ENCODE measurements around the gene TACC2. TPM values are rescaled to one million over a fixed set of nuclear protein-coding genes. Genes with fewer than 3 reads are reported as not detected.

Gene TACC2
- total and polyA plus RNA-seq, 2 experiments from 2014 or later, result 75.7 to 98.0 TPM

- peak in 1 of 2 donors; percentile 40 for DNase-seq (ENCODE audit: low read depth in 1 of 2, low spot score in 1 of 2)
- Histone ChIP-seq H3K36me3 (peaks cover 2% of the 10 kb centered on the region), H3K4me3 (no peak overlapping the region), H3K9me3 (ENCODE audit: low read depth) (no peaks in the 10 kb centered on the region), H3K27ac (peak overlapping the region; percentile 92), H3K27me3 (no peaks in the 10 kb centered on the region), H3K4me1 (ENCODE audit: low read depth) (peaks cover 67% of the 10 kb centered on the region)
- no peak for TF ChIP-seq CTCF (IDR thresholded peaks at IDR 0.05; ENCODE audit: low read depth, low read length)
These were observed 150.7 kb downstream of the TACC2 start for GRCh38 chr10:122139627-122140170.

DNA sequence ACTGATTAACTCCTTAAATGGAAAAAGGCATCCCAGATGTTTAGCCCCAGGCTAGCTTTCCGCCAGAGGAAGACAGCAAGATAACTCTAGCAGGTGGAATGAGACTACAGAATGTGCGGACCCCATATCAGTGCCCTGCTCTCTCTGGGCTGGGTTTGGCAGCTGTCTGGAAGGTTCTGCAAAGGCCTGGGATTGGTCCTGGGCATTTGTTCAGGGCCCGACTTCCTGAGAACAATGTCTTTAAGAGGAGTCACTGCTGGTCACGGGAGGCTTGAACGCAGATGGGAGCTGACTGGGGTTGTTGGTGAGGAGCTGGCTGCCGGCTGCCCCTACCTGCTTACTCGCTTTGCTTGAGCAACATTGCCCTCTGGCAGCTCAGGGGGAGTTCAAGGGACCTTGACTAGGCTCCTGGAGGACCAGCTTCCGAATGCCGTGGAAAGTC, 151.5 kb downstream of the TACC2 start:
- Histone ChIP-seq H3K27ac (peak overlapping the region; percentile 92), H3K4me3 (no peak overlapping the region), H3K27me3 (no peaks in the 10 kb centered on the region), H3K4me1 (ENCODE audit: low read depth) (peaks cover 60% of the 10 kb centered on the region), H3K36me3 (peaks cover 7% of the 10 kb centered on the region), H3K9me3 (ENCODE audit: low read depth) (no peaks in the 10 kb centered on the region)
- TF ChIP-seq CTCF (IDR thresholded peaks at IDR 0.05; ENCODE audit: low read depth, low read length), result no peak
- DNase-seq (ENCODE audit: low read depth in 1 of 2, low spot score in 1 of 2), result peak; percentile 32 to 44

GRCh38 chr10:122140941-122141623, 152.1 kb downstream of the TACC2 start:
- Histone ChIP-seq H3K4me1 (ENCODE audit: low read depth) (peaks cover 55% of the 10 kb centered on the region), H3K4me3 (no peak overlapping the region), H3K27me3 (no peaks in the 10 kb centered on the region), H3K9me3 (ENCODE audit: low read depth) (no peaks in the 10 kb centered on the region), H3K27ac (peak overlapping the region; percentile 92), H3K36me3 (peaks cover 10% of the 10 kb centered on the region)
- peak in 1 of 2 donors; percentile 86 for DNase-seq (ENCODE audit: low read depth in 1 of 2, low spot score in 1 of 2)
- no peak for TF ChIP-seq CTCF (IDR thresholded peaks at IDR 0.05; ENCODE audit: low read depth, low read length)

DNA sequence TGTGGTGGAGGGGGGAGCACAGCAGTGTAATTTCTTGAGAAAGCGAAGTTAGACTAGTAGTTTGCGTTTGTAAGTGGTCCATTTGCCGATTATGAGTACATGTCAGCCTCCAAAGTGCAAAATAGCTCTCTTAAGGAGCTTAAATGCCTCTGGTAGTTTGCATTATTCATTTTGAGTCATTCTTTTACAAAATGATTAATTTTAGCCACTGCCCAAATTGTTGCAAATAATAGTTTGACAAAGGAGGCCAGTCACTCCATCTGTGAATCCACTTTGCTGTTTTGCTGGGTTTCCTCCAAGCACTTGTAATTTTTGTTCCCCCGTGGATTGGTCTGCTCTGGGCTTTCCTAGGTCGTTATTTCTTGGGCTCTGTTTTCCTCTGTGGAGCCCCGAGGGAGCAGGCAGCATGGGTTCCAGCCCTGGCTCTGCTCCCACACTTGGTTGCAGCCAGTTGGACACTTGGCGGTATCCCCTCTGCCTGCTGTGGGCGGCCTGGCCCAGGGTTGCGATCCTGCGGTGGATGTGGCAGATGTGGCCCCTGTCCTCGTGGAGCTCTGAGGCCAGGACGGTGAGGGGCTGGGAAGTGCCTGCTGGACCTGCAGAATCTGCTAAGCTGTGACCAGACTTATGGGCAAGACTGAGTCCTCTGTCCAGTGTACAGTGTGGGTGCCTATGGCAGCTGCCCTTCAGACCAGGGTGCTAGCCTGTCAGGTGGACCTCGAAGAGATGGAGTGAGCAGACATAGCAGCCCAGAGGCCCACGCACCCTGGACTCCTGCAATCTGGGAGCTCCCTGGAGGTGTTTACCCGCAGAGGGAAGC, 153.1 kb downstream of the TACC2 start:
- no peak for DNase-seq (ENCODE audit: low read depth in 1 of 2, low spot score in 1 of 2)
- Histone ChIP-seq H3K4me1 (ENCODE audit: low read depth) (peaks cover 55% of the 10 kb centered on the region), H3K36me3 (peaks cover 10% of the 10 kb centered on the region), H3K27me3 (no peaks in the 10 kb centered on the region), H3K4me3 (no peak overlapping the region), H3K27ac (peak overlapping the region; percentile 92), H3K9me3 (ENCODE audit: low read depth) (no peaks in the 10 kb centered on the region)
- TF ChIP-seq CTCF (IDR thresholded peaks at IDR 0.05; ENCODE audit: low read depth, low read length), result no peak

GRCh38 chr10:122142641-122143237, 153.8 kb downstream of the TACC2 start:
- peak; percentile 10 to 46 for DNase-seq (ENCODE audit: low read depth in 1 of 2, low spot score in 1 of 2)
- Histone ChIP-seq H3K4me1 (ENCODE audit: low read depth) (peaks cover 56% of the 10 kb centered on the region), H3K4me3 (no peak overlapping the region), H3K27ac (peak overlapping the region; percentile 15), H3K27me3 (no peaks in the 10 kb centered on the region), H3K9me3 (ENCODE audit: low read depth) (no peaks in the 10 kb centered on the region), H3K36me3 (peaks cover 10% of the 10 kb centered on the region)
- TF ChIP-seq CTCF (IDR thresholded peaks at IDR 0.05; ENCODE audit: low read depth, low read length), result peak; percentile 95

All from cardiac muscle cell (in vitro differentiated cells and primary cell).